HepG2 (cell line): ENCODE data around the gene PRR12. TPM values are rescaled to one million over a fixed set of nuclear protein-coding genes. Genes with fewer than 3 reads are reported as not detected.

ENCODE experiments used
- ATAC-seq: fragments of 200-7000 bp; cut with Tn5 transposase; 3 replicates; pipeline ENCODE4 v1.9.1; 2020; ENCODE audit warnings: mild to moderate bottlenecking, moderate library complexity
- Bru-seq: library from RNA; stranded (reverse); fragments of 400-500 nt; gene quantifications from one replicate; lab custom pipeline; 2021; lab: Mats Ljungman, UMichigan
- BruChase-seq, 2 experiments: library from RNA; stranded (reverse); fragments of 400-500 nt; gene quantifications; one replicate each; lab custom pipeline; 2021; lab: Mats Ljungman, UMichigan
- BruUV-seq: library from RNA; stranded (reverse); fragments of 400-500 nt; replicated peaks from 2 replicates; lab custom pipeline; 2021; lab: Mats Ljungman, UMichigan
- CTCF ChIA-PET: fragments of 300-600 bp; formaldehyde crosslinking; extraction: SDS; loops from one replicate; lab custom pipeline; 2021; ENCODE audit warnings: low total read pairs, inconsistent platforms, low intra/inter-chr PET ratio; lab: Yijun Ruan, JAX
- POLR2A ChIA-PET: fragments of 350-600 bp; sonication (Branson Sonifier 250); formaldehyde crosslinking; loops from one replicate; lab custom pipeline; 2020; ENCODE audit warnings: antibody characterized with exemption, inconsistent platforms; lab: Yijun Ruan, JAX
- DNase-seq: peaks from one replicate; pipeline ENCODE4 v3.0.0-alpha.2; 2015; ENCODE audit warnings: low spot score
- FAIRE-seq: peaks from 3 replicates; lab custom pipeline; 2011; peaks lifted over from hg19 to GRCh38; lab: Jason Lieb, UNC
- H2AFZ ChIP-seq: one replicate; pipeline ENCODE4 v1.6.1; 2011; ENCODE audit warnings: low read length, inconsistent platforms
- H3K27ac ChIP-seq: fragments of 300-600 bp; 3 replicates; pipeline ENCODE4 v1.8.0; 2011; ENCODE audit warnings: mixed run types, mild to moderate bottlenecking, mixed read lengths, low read length, inconsistent platforms; ENCODE audit not compliant: insufficient read depth; ENCODE audit errors: extremely low read length
- H3K27me3 ChIP-seq, 2 experiments: fragments of 200-600 bp in 1 of 2; 2 replicates in 1 of 2; 3 replicates in 1 of 2; pipeline versions ENCODE4 v1.6.0 to v1.8.0; 2011; ENCODE audit warnings: low read length in 2 of 2, mild to moderate bottlenecking in 2 of 2, moderate library complexity in 2 of 2, inconsistent platforms in 1 of 2; ENCODE audit not compliant: insufficient read depth in 2 of 2, control insufficient read depth in 1 of 2
- H3K36me3 ChIP-seq, 2 experiments: fragments of 200-600 bp in 1 of 2; replicated peaks in 1 of 2; 2 replicates in 1 of 2; 3 replicates in 1 of 2; pipeline versions ENCODE4 v1.5.1 to v1.8.0; 2011; ENCODE audit warnings: low read length in 2 of 2, inconsistent platforms in 1 of 2; ENCODE audit not compliant: insufficient read depth in 2 of 2, control insufficient read depth in 1 of 2
- H3K4me1 ChIP-seq: 2 replicates; pipeline ENCODE4 v1.5.1; 2012; ENCODE audit warnings: low read length, inconsistent platforms; ENCODE audit not compliant: insufficient read depth
- H3K4me2 ChIP-seq: 2 replicates; pipeline ENCODE4 v1.6.0; 2011; ENCODE audit warnings: low read depth, low read length, inconsistent platforms
- H3K4me3 ChIP-seq, 3 experiments: fragments of 200-600 bp in 1 of 3; sonication (generic), shearing (Covaris generic) in 1 of 3; replicated peaks in 1 of 3; 2 replicates each; pipeline ENCODE4 v1.5.1; 2011 to 2016; ENCODE audit warnings: low read length in 3 of 3, inconsistent platforms in 2 of 3, low read depth in 2 of 3, mild to moderate bottlenecking in 2 of 3, control low read depth in 1 of 3, mixed read lengths in 1 of 3; ENCODE audit not compliant: insufficient read depth in 1 of 3
- H3K79me2 ChIP-seq: one replicate; pipeline ENCODE4 v1.6.1; 2011; ENCODE audit warnings: low read length, inconsistent platforms; ENCODE audit not compliant: insufficient read depth
- H3K9ac ChIP-seq: 2 replicates; pipeline ENCODE4 v1.6.0; 2011; ENCODE audit warnings: mild to moderate bottlenecking, low read depth, low read length, inconsistent platforms; ENCODE audit not compliant: insufficient read depth
- H3K9me3 ChIP-seq: 2 replicates; pipeline ENCODE4 v1.5.1; 2012; ENCODE audit warnings: mild to moderate bottlenecking, low read length
- H4K20me1 ChIP-seq: 2 replicates; pipeline ENCODE4 v1.6.0; 2011; ENCODE audit warnings: inconsistent platforms, mild to moderate bottlenecking, low read length, moderate library complexity; ENCODE audit not compliant: insufficient read depth
- BATF2 ChIP-seq: sonication (generic); formaldehyde crosslinking; IDR thresholded peaks from 2 replicates; pipeline ENCODE4 v1.8.0; 2022; ENCODE audit warnings: mild to moderate bottlenecking, missing genetic modification reagents, moderate library complexity
- CBX1 ChIP-seq: IDR thresholded peaks from one replicate; pipeline ENCODE4 v1.6.1; 2016; ENCODE audit warnings: antibody characterized with exemption, low read depth
- CBX2 ChIP-seq, 2 experiments: fragments of 200-600 bp in 1 of 2; sonication (generic); formaldehyde crosslinking in 1 of 2; IDR thresholded peaks; 2 replicates each; pipeline versions ENCODE4 v1.7.0 to v1.8.1; 2018 to 2022; ENCODE audit warnings: low read depth in 2 of 2, low read length in 1 of 2, mild to moderate bottlenecking in 1 of 2, missing genetic modification reagents in 1 of 2
- CENPX ChIP-seq: sonication (generic); formaldehyde crosslinking; IDR thresholded peaks from 2 replicates; pipeline ENCODE4 v1.9.0; 2021; ENCODE audit warnings: mild to moderate bottlenecking, missing genetic modification reagents, moderate library complexity
- GABPA ChIP-seq, 2 experiments: IDR thresholded peaks; 2 replicates each; pipeline ENCODE4 v1.6.1; 2011 to 2016; ENCODE audit warnings: low read depth in 2 of 2, low read length in 1 of 2, missing biosample characterization in 1 of 2, missing genetic modification characterization in 1 of 2
- GATA4 ChIP-seq: sonication (generic); IDR thresholded peaks from 2 replicates; pipeline ENCODE4 v1.6.1; 2016; ENCODE audit warnings: antibody characterized with exemption, low read depth, borderline replicate concordance
- MAFG ChIP-seq: sonication (generic); formaldehyde crosslinking; IDR thresholded peaks from 2 replicates; pipeline ENCODE4 v1.5.1; 2020; ENCODE audit warnings: mild to moderate bottlenecking, missing genetic modification reagents
- MLX ChIP-seq: IDR thresholded peaks from 2 replicates; pipeline ENCODE4 v1.6.1; 2016
- SRSF4 ChIP-seq: fragments of 200-400 bp; formaldehyde crosslinking; IDR thresholded peaks from one replicate; pipeline ENCODE4 v1.6.1; 2018; ENCODE audit warnings: mild to moderate bottlenecking, low read depth, low read length, moderate library complexity; ENCODE audit not compliant: poor library complexity, severe bottlenecking
- TOE1 ChIP-seq: sonication (generic); formaldehyde crosslinking; IDR thresholded peaks from 2 replicates; pipeline ENCODE4 v1.4.0; 2020; ENCODE audit warnings: mild to moderate bottlenecking, missing genetic modification reagents
- ZBTB3 ChIP-seq: sonication (generic); formaldehyde crosslinking; IDR thresholded peaks from 2 replicates; pipeline ENCODE4 v1.4.0; 2020; ENCODE audit warnings: low read depth, mild to moderate bottlenecking, moderate library complexity, missing genetic modification reagents, borderline replicate concordance
- ZMAT5 ChIP-seq: sonication (generic); formaldehyde crosslinking; IDR thresholded peaks from 2 replicates; pipeline ENCODE4 v1.5.0; 2020; ENCODE audit warnings: mild to moderate bottlenecking, low read depth, missing genetic modification reagents, borderline replicate concordance
- ZNF576 ChIP-seq: sonication (generic); formaldehyde crosslinking; IDR thresholded peaks from 2 replicates; pipeline ENCODE4 v1.4.0; 2020; ENCODE audit warnings: mild to moderate bottlenecking, missing genetic modification reagents
- WGBS: methylation state at CpG from one replicate; pipeline ENCODE4 v1.1.6; 2017; ENCODE audit warnings: low lambda C conversion rate; 5-methylcytosine and 5-hydroxymethylcytosine counted together
- in situ Hi-C: cut with HindIII; loops from 2 replicates; pipeline ENCODE4 v1.10.0; 2017; ENCODE audit warnings: low pct_unique_long_range_greater_than_20kb; ENCODE audit not compliant: extremely low pct_ligation_motif_present
- intact Hi-C: fragments of 100-400 bp; cut with micrococcal nuclease; formaldehyde crosslinking; loops from one replicate; pipeline ENCODE4 v1.10.0; 2022; ENCODE audit not compliant: unreplicated experiment
- long read RNA-seq, 2 experiments: library from RNA in 1 of 2; library from polyadenylated mRNA in 1 of 2; stranded (forward) in 1 of 2; unstranded in 1 of 2; transcript quantifications; one replicate each; pipeline ENCODE4 v2.0.0, GENCODE V29; 2019 to 2022
- polyA minus RNA-seq, 3 experiments: library from RNA; depleted of rRNA, polyadenylated mRNA; stranded (reverse); fragments of >200 nt; gene quantifications; 2 replicates each; pipeline ENCODE4 v1.2.3, GENCODE V29; 2011; ENCODE audit warnings: low replicate concordance in 1 of 3
- polyA plus RNA-seq, 8 experiments: library from polyadenylated mRNA; depleted of rRNA in 3 of 8; stranded (reverse) in 7 of 8; unstranded in 1 of 8; fragments of >200 nt; fragmentation: Illumina TruSeq in 4 of 8; extraction: Trizol in 4 of 8; gene quantifications; 2 replicates each; pipeline versions ENCODE4 v1.2.1 to v1.2.3, GENCODE V29; 2011 to 2016; ENCODE audit warnings: low read depth in 4 of 8, missing spikeins in 1 of 8, mixed read lengths in 1 of 8; ENCODE audit not compliant: insufficient read depth in 1 of 8
- total RNA-seq, 5 experiments: library from RNA; depleted of rRNA; stranded (reverse); fragments of >200 nt; fragmentation: Illumina TruSeq; extraction: Trizol; gene quantifications; 2 replicates each; pipeline ENCODE4 v1.2.3, GENCODE V29; 2016; ENCODE audit warnings: low read depth in 1 of 5

Gene PRR12
- 1.5 and 1.6 TPM in 2 replicates for total RNA-seq (2016; rRNA removed; fragmentation: Illumina TruSeq; extraction: Trizol)
- 1.2 TPM in 2 replicates for total RNA-seq (2016; cell fraction: cytosol; rRNA removed; fragmentation: Illumina TruSeq; extraction: Trizol; ENCODE audit: low read depth)
- 1.2 and 1.4 TPM in 2 replicates for total RNA-seq (2016; cell fraction: insoluble cytoplasmic fraction; rRNA removed; fragmentation: Illumina TruSeq; extraction: Trizol)
- total RNA-seq (2016; cell fraction: membrane; rRNA removed; fragmentation: Illumina TruSeq; extraction: Trizol) = 1.8 and 1.9 TPM in 2 replicates
- total RNA-seq (2016; cell fraction: nucleus; rRNA removed; fragmentation: Illumina TruSeq; extraction: Trizol) = 2.2 and 3.7 TPM in 2 replicates
- polyA plus RNA-seq (2011; rRNA removed) = 0.62 and 0.74 TPM in 2 replicates
- polyA plus RNA-seq (2011; cell fraction: cytosol; rRNA removed) = 0.22 and 0.24 TPM in 2 replicates
- polyA plus RNA-seq (2011; cell fraction: nucleus; rRNA removed) = 3.3 and 4.2 TPM in 2 replicates
- 5.1 and 5.6 TPM in 2 replicates for polyA plus RNA-seq (2012)
- polyA plus RNA-seq (2016; cell fraction: cytosol; fragmentation: Illumina TruSeq; extraction: Trizol; ENCODE audit: low read depth) = 0.41 and 0.69 TPM in 2 replicates
- 4.8 and 6.1 TPM in 2 replicates for polyA plus RNA-seq (2016; cell fraction: insoluble cytoplasmic fraction; fragmentation: Illumina TruSeq; extraction: Trizol; ENCODE audit: low read depth)
- 0.89 and 1.1 TPM in 2 replicates for polyA plus RNA-seq (2016; cell fraction: membrane; fragmentation: Illumina TruSeq; extraction: Trizol; ENCODE audit: low read depth)
- polyA plus RNA-seq (2016; cell fraction: nucleus; fragmentation: Illumina TruSeq; extraction: Trizol; ENCODE audit: insufficient read depth, low read depth) = 11.5 and 11.7 TPM in 2 replicates
- polyA minus RNA-seq (2011; rRNA and poly(A)+ RNA removed; ENCODE audit: low replicate concordance) = 0.98 and 1.4 TPM in 2 replicates
- polyA minus RNA-seq (2011; cell fraction: cytosol; rRNA and poly(A)+ RNA removed) = 1.8 and 2.5 TPM in 2 replicates
- polyA minus RNA-seq (2011; cell fraction: nucleus; rRNA and poly(A)+ RNA removed) = 1.5 and 1.8 TPM in 2 replicates
- percentile 51 among the genes with signal in this experiment for Bru-seq, nascent RNA
- percentile 69 among the genes with signal in this experiment for BruChase-seq, experiment 1, labeled RNA remaining after a 6-hour chase
- BruChase-seq, experiment 2, labeled RNA remaining after a 2-hour chase = percentile 66 among the genes with signal in this experiment
- long read RNA-seq, experiment 1, partial matches to known transcripts = 1 of 1 reads
- long read RNA-seq, experiment 1, other reads (novel, unspliced or antisense) = 0 of 1 reads
- long read RNA-seq, experiment 2, full-length matches to known transcripts = 3 of 36 reads
- long read RNA-seq, experiment 2, partial matches to known transcripts = 28 of 36 reads
- long read RNA-seq, experiment 2, other reads (novel, unspliced or antisense) = 5 of 36 reads

GRCh38 chr19:49590971-49591730 lies at the start of gene PRR12:
Gene PRR12, plus strand, starts transcription at chr19:49591182. Its CDS starts 473 bp downstream, at chr19:49591655.
- Histone ChIP-seq H3K27me3 (no peaks in the 10 kb centered on the region; a peak in 1 of 5 replicates), H3K79me2 (peaks cover 15% of the 10 kb centered on the region), H3K4me2 (peak within 1 kb of the TSS; percentile 97), H2AFZ (no peak within 1 kb of the TSS), H3K9me3 (no peaks in the 10 kb centered on the region), H3K27ac (peak within 1 kb of the TSS; percentile 92), H3K4me1 (peaks cover 28% of the 10 kb centered on the region), H3K36me3 (peaks cover 1 to 14% of the 10 kb centered on the region in 2 experiments; a peak in 4 of 5 replicates), H4K20me1 (0 out of 2 replicates have a peak, but pooled peaks cover 5% of the 10 kb centered on the region), H3K4me3 (peak within 1 kb of the TSS; percentile 89 to 97 (median 91)), H3K9ac (peak within 1 kb of the TSS; percentile 94)
- ATAC-seq = peak; percentile 56
- in situ Hi-C loops (loop anchor here (10.0 kb wide), 1 partner anchor 84 kb away; the partner anchor contains the start of gene PRMT1), intact Hi-C loops (loop anchor here (1.0 kb wide), 1 partner anchor 49 kb away; the partner anchor contains the start of gene RRAS)
- FAIRE-seq = no peak
- CTCF ChIA-PET = no interaction called here
- POLR2A ChIA-PET = interaction anchor here (1.1 to 4.2 kb wide), 8 partner anchors 11 to 102 kb away, joined by 3 to 58 read pairs (median 4); partner anchors contain the start of genes FCGRT, NOSIP, PRMT1 and PRRG2
- DNase-seq = peak; percentile 61
- 4% methylated on average over 41 of the region's 66 CpGs for WGBS
- BruUV-seq = no TSS peak
- peak; percentile 20 for TF ChIP-seq SRSF4
- peak; percentile 13; the same call in 1 of the 2 replicates for TF ChIP-seq GABPA (IDR thresholded peaks at IDR 0.05; ENCODE audit: low read depth, low read length)
- TF ChIP-seq GABPA (CRISPR knock-in tag; IDR thresholded peaks at IDR 0.05; ENCODE audit: low read depth) = peak; percentile 42; the same call in 1 of the 2 replicates
- no peak for TF ChIP-seq ZNF576 (CRISPR knock-in tag)
- TF ChIP-seq ZBTB3 = no peak
- no peak for TF ChIP-seq CENPX (CRISPR knock-in tag)
- no peak for TF ChIP-seq BATF2 (CRISPR knock-in tag)
- no peak for TF ChIP-seq CBX2 (IDR thresholded peaks at IDR 0.05; ENCODE audit: low read depth, low read length)
- TF ChIP-seq CBX2 (CRISPR knock-in tag; IDR thresholded peaks at IDR 0.05; ENCODE audit: low read depth) = no peak
- TF ChIP-seq GATA4 = no peak
- TF ChIP-seq MLX (CRISPR knock-in tag) = no peak
- TF ChIP-seq CBX1 = no peak
- TF ChIP-seq MAFG (CRISPR knock-in tag) = no peak
- no peak for TF ChIP-seq TOE1
- TF ChIP-seq ZMAT5 (CRISPR knock-in tag) = no peak
